ENCODE data around the gene PKD1.
"Not testable (repeated sequence)": the region's sequence is repeated elsewhere in the genome, so short reads cannot be mapped to it uniquely, and the experiment has no call there.

DNA sequence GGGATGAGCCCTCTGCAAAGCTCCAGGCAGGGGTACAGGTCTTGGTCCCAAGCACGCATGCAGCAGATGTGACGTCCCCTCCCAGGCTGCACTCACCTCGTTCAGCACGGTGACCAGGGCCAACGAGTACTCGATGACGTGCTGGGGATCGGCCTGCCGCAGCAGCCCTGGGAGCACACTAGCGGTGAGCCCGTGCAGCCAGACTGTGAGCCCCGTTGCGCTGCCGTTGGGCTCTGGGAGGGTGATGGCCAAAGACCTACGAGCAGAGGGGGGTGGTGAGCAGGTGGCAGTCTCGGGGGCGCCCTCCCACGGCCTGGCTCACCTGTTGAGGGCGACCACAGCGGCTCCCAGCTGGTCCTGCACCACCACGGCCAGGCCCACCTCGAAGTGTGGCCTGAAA, 29.9 kb downstream of the PKD1 start:
- TF ChIP-seq, protein P1, sequence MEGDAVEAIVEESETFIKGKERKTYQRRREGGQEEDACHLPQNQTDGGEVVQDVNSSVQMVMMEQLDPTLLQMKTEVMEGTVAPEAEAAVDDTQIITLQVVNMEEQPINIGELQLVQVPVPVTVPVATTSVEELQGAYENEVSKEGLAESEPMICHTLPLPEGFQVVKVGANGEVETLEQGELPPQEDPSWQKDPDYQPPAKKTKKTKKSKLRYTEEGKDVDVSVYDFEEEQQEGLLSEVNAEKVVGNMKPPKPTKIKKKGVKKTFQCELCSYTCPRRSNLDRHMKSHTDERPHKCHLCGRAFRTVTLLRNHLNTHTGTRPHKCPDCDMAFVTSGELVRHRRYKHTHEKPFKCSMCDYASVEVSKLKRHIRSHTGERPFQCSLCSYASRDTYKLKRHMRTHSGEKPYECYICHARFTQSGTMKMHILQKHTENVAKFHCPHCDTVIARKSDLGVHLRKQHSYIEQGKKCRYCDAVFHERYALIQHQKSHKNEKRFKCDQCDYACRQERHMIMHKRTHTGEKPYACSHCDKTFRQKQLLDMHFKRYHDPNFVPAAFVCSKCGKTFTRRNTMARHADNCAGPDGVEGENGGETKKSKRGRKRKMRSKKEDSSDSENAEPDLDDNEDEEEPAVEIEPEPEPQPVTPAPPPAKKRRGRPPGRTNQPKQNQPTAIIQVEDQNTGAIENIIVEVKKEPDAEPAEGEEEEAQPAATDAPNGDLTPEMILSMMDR (conservative IDR thresholded peaks at IDR 0.05) = not testable (repeated sequence)
- TF ChIP-seq ZFX (IDR thresholded peaks at IDR 0.05) = not testable (repeated sequence)

All from C4-2B (cell line).